WERI-Rb-1 (cell line): ENCODE data around the gene RAB17.

ENCODE experiments used
- DNase-seq: peaks from one replicate; pipeline ENCODE4 v3.0.0-alpha.2; 2020
- H3K27ac ChIP-seq: fragments of 250-450 bp; sonication (Bioruptor Pico); 2 replicates; pipeline ENCODE4 v1.5.1; 2020; ENCODE audit warnings: mild to moderate bottlenecking, moderate library complexity
- H3K27me3 ChIP-seq: fragments of 250-450 bp; sonication (Bioruptor Pico); 2 replicates; pipeline ENCODE4 v1.5.1; 2021; ENCODE audit warnings: mild to moderate bottlenecking, low read depth, moderate library complexity; ENCODE audit not compliant: insufficient read depth, severe bottlenecking
- H3K36me3 ChIP-seq: fragments of 250-450 bp; sonication (Bioruptor Pico); 2 replicates; pipeline ENCODE4 v1.5.1; 2020; ENCODE audit warnings: mild to moderate bottlenecking, moderate library complexity
- H3K4me3 ChIP-seq: 2 replicates; pipeline ENCODE4 v1.5.1; 2011; ENCODE audit warnings: low read depth, mild to moderate bottlenecking, control low read depth, low read length
- H3K9me3 ChIP-seq: fragments of 250-450 bp; sonication (Bioruptor Pico); 2 replicates; pipeline ENCODE4 v1.5.1; 2021; ENCODE audit warnings: mild to moderate bottlenecking, moderate library complexity; ENCODE audit not compliant: severe bottlenecking
- TF ChIP-seq, protein P1 (sequence below): IDR thresholded peaks from 2 replicates; pipeline ENCODE4 v1.5.1; 2011; ENCODE audit warnings: low read depth, mild to moderate bottlenecking, control low read depth, inconsistent platforms, low read length

Gene RAB17

DNA sequence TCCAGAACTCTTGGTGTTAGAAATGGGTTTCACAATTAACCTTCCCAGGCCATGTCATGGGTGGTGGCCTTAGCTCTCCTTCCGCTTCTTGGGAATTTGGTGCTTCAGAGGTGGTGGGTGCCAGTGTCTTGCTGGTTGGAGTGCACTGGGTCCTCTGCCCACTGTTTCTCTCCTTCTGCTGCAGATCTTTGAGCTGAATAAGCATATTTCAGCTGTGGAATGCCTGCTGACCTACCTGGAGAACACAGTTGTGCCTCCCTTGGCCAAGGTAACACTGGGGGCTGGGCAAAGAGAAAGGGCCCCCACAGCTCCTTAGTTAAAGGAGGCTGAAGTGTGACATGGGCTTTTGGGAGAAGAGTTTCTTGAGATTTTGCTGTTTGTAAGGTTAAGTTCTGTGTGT, 56.2 kb downstream of the RAB17 start:
- no peak for DNase-seq
- TF ChIP-seq, protein P1, sequence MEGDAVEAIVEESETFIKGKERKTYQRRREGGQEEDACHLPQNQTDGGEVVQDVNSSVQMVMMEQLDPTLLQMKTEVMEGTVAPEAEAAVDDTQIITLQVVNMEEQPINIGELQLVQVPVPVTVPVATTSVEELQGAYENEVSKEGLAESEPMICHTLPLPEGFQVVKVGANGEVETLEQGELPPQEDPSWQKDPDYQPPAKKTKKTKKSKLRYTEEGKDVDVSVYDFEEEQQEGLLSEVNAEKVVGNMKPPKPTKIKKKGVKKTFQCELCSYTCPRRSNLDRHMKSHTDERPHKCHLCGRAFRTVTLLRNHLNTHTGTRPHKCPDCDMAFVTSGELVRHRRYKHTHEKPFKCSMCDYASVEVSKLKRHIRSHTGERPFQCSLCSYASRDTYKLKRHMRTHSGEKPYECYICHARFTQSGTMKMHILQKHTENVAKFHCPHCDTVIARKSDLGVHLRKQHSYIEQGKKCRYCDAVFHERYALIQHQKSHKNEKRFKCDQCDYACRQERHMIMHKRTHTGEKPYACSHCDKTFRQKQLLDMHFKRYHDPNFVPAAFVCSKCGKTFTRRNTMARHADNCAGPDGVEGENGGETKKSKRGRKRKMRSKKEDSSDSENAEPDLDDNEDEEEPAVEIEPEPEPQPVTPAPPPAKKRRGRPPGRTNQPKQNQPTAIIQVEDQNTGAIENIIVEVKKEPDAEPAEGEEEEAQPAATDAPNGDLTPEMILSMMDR = no peak
- H3K36me3 ChIP-seq = no peaks in the 10 kb centered on the region
- peaks cover 92% of the 10 kb centered on the region for H3K27me3 ChIP-seq
- no peaks in the 10 kb centered on the region for H3K9me3 ChIP-seq
- no peak overlapping the region for H3K27ac ChIP-seq
- H3K4me3 ChIP-seq = no peak overlapping the region

DNA sequence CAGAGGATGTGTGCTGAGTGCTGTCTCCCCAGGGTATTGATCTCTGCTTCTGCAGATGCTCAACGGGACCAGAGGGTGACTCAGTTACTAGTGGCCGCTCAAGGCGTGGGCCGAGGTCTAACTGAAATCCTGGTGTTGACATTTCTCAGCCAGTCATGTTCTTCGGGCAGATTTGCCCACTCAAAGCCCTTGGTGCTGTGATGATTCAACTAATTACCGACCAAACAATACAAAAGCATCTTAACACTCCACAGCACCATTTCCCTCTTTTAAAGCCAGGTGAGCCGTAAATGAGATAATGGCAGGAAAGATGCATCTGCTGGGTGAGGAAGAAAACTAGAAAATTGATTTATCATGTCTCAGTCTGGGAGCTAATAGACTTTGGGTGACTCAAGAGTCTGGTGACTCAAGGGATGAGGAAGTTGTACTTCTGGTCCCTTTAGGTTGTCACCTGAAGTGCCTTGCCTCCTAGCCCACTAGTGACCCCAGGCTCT, 56.8 kb downstream of the RAB17 start:
- no peak overlapping the region for H3K27ac ChIP-seq
- no peak for DNase-seq
- no peaks in the 10 kb centered on the region for H3K36me3 ChIP-seq
- no peak overlapping the region for H3K4me3 ChIP-seq
- TF ChIP-seq, protein P1 = no peak
- H3K9me3 ChIP-seq = no peaks in the 10 kb centered on the region
- peaks cover 90% of the 10 kb centered on the region for H3K27me3 ChIP-seq

DNA sequence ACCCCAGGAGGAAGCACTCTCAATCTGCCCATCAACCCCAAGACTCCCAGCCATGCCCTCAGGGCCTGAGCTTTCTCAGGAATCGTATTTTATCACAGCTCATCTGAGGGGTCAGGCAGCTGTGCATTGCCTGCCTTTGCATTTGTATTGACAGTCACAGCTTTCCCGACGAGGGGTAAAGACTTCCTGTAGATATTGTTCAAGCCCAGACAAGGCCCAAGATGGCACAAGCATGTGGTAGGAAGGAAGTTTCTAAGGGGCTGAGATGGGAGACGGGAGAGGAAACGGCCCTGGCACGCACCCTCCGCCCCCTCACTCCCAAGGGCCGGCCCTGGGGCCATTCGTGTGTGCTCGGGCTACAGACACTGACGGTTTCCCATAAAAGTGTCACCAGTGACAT, 58.4 kb downstream of the RAB17 start:
- TF ChIP-seq, protein P1 = no peak
- H3K4me3 ChIP-seq = no peak overlapping the region
- H3K9me3 ChIP-seq = no peaks in the 10 kb centered on the region
- no peak for DNase-seq
- no peak overlapping the region for H3K27ac ChIP-seq
- peaks cover 78% of the 10 kb centered on the region for H3K27me3 ChIP-seq
- no peaks in the 10 kb centered on the region for H3K36me3 ChIP-seq

DNA sequence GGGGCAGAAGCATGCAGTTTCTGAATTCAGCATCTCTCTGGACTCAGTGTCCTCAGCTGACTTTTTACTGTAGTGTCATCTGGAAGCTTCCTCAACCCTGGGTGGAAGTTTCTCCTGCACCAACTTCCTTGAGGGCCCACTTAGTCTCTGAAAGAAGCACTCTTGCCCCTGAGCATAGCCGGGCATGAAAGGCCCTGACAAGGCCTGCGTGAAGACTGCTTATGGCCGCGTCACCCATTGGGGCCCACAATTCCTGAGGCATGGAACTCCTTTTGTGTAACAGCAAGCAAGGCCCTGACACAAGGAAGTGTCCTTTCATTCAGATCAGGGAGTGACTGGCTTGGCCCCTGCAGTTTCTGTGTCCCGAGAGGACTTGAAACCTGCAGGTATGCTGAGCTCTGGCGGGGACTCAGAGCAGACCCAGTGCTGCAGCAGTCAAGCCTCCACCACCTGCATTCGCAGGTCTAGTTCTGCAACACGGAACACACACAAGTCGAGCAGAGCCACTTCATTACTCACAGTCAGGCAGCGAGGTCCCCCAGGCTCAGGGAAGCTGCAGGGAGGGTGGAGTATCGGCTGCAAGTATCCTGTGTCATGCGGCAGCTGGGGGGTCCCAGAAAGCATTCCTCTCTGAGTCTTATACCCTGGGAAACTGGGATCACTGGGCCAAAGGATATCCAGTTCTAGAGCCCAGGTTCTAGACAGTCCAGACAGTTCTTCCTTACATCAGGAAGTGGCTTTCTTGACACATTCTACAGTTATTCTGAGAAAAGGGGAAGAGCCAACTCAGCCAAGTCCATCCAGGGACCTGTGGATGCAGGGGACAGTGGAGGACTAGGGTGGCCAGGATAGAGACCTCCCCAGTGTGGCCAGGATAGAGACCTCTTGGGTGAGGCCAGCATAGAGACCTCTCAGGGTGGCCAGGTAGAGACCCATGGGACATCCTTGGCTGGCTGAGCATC, 59.8 kb downstream of the RAB17 start:
- Histone ChIP-seq H3K27me3 (peaks cover 76% of the 10 kb centered on the region), H3K36me3 (no peaks in the 10 kb centered on the region), H3K4me3 (no peak overlapping the region), H3K9me3 (no peaks in the 10 kb centered on the region), H3K27ac (no peak overlapping the region)
- TF ChIP-seq, protein P1 = no peak
- DNase-seq = no peak

DNA sequence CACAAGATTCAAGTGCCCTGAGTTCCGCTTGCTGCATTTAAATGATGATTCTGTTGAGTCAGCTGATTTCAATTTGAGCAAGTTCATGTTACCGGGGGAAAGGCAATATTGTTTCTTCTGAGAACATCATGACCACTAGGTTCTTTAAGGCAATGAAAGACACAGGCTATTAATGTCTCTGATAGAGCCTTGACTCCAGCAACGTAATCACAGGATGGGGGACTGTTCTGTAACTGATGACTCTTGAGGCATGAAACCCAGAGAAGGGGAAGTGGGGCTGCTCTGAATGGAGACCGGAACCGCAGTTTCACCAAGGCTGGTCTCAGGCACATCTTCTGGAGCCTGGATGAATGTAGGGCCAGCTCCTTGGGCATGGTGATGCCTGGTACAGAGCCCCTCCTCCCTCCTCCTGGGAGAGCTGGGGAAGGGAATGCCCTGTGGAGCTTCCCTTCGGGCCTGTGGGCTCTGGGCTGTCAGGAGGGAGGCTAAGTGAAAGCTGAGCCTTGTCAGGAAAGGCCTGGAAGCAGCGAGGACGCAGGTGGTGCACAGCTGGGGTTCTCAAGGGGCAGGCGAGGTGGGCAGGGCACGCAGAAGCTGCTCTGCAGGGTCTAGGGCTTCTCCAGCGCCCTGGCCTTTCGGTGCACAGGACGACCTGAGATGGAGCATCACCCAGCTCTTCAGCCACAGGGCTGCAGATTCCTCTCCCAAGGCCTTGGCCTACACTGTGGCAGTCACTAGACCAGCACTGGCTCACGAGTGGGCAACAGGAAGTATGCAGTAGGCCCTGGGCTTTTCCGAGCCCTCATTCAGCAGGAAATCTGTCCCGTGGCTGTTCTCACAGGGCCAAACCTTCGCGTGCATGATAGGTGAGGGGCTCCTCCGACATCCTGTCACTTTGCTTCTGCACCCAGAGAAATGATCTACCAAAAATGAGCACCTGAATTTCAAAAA, 60.8 kb downstream of the RAB17 start:
- no peak for DNase-seq
- Histone ChIP-seq H3K36me3 (no peaks in the 10 kb centered on the region), H3K27ac (no peak overlapping the region), H3K9me3 (no peaks in the 10 kb centered on the region), H3K4me3 (no peak overlapping the region), H3K27me3 (peaks cover 73% of the 10 kb centered on the region)
- TF ChIP-seq, protein P1 = no peak
